ENCODE data around the gene CNN1. TPM values are rescaled to one million over a fixed set of nuclear protein-coding genes. Genes with fewer than 3 reads are reported as not detected.

The CNN1 gene
- total RNA-seq, 1 experiment from 2014 or later: 15.7 TPM

- no peak overlapping the region for H3K23ac ChIP-seq (ENCODE audit: insufficient read length, low read depth, low read length)
- no peak overlapping the region for H2BK12ac ChIP-seq (ENCODE audit: insufficient read length, low read depth, low read length)
- no peak for DNase-seq
- H3K4ac ChIP-seq (ENCODE audit: low read depth, low read length): no peak overlapping the region
- no peaks in the 10 kb centered on the region for H3K9me3 ChIP-seq (ENCODE audit: control insufficient read depth, low read depth, low read length)
- TF ChIP-seq, protein P1, sequence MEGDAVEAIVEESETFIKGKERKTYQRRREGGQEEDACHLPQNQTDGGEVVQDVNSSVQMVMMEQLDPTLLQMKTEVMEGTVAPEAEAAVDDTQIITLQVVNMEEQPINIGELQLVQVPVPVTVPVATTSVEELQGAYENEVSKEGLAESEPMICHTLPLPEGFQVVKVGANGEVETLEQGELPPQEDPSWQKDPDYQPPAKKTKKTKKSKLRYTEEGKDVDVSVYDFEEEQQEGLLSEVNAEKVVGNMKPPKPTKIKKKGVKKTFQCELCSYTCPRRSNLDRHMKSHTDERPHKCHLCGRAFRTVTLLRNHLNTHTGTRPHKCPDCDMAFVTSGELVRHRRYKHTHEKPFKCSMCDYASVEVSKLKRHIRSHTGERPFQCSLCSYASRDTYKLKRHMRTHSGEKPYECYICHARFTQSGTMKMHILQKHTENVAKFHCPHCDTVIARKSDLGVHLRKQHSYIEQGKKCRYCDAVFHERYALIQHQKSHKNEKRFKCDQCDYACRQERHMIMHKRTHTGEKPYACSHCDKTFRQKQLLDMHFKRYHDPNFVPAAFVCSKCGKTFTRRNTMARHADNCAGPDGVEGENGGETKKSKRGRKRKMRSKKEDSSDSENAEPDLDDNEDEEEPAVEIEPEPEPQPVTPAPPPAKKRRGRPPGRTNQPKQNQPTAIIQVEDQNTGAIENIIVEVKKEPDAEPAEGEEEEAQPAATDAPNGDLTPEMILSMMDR (conservative IDR thresholded peaks at IDR 0.05): no peak
- H4K20me1 ChIP-seq (ENCODE audit: control insufficient read depth, insufficient read depth, insufficient read length): no peaks in the 10 kb centered on the region
- no peaks in the 10 kb centered on the region for H3K79me1 ChIP-seq (ENCODE audit: insufficient read depth, low read depth, low read length, poor library complexity, severe bottlenecking)
- no peak overlapping the region for H3K56ac ChIP-seq (ENCODE audit: insufficient read length, low read depth, low read length)
- H2BK20ac ChIP-seq (ENCODE audit: low read depth, low read length, poor library complexity, severe bottlenecking): no peak overlapping the region
- peak overlapping the region; percentile 8 to 95 (median 59); a peak in 4 of 7 replicates for H3K27ac Mint-ChIP-seq
- H3K4me3 Mint-ChIP-seq: peak overlapping the region; percentile 81 to 90
- H3K14ac ChIP-seq (ENCODE audit: insufficient read depth, low read length): no peak overlapping the region
- H2BK120ac ChIP-seq (ENCODE audit: low read depth, low read length, poor library complexity, severe bottlenecking): no peak overlapping the region
- no peaks in the 10 kb centered on the region for H3K9me3 Mint-ChIP-seq
- no peaks in the 10 kb centered on the region for H3K27me3 Mint-ChIP-seq (ENCODE audit: low read depth)
- peaks cover 5% of the 10 kb centered on the region for H3K23me2 ChIP-seq (ENCODE audit: insufficient read length, low read depth, low read length, poor library complexity, severe bottlenecking)
- no peak overlapping the region for H2BK15ac ChIP-seq (ENCODE audit: low read depth, low read length)
- no peaks in the 10 kb centered on the region for H3K27me3 ChIP-seq (ENCODE audit: insufficient read depth, low read length)
- peaks cover 0 to 2% (median 0%) of the 10 kb centered on the region in 3 experiments; a peak in 1 of 7 replicates for H3K36me3 Mint-ChIP-seq (ENCODE audit: insufficient read depth in 1 of 3, low read depth in 3 of 3)
- H2BK5ac ChIP-seq (ENCODE audit: insufficient read length, low read length): no peak overlapping the region
- H3K79me2 ChIP-seq (ENCODE audit: insufficient read depth, low read length): no peaks in the 10 kb centered on the region
- H4K5ac ChIP-seq (ENCODE audit: insufficient read length, low read depth, low read length): no peak overlapping the region
- no peak overlapping the region for H4K8ac ChIP-seq (replicated peaks; ENCODE audit: insufficient read length, low read depth, low read length)
- H3K4me2 ChIP-seq (ENCODE audit: insufficient read depth, insufficient read length, low read length): peak overlapping the region; percentile 56
- H3K4me1 ChIP-seq (ENCODE audit: insufficient read depth, low read length): no peaks in the 10 kb centered on the region
- H3K4me1 Mint-ChIP-seq: peaks cover 10 to 13% of the 10 kb centered on the region in 2 experiments
- no peak overlapping the region for H2AFZ ChIP-seq (ENCODE audit: low read length)
- WGBS (ENCODE audit: extremely low coverage, insufficient read length, low lambda C conversion rate): no CpG with 5 or more reads among the region's 7 CpGs
- no peak overlapping the region for H3K27ac ChIP-seq (ENCODE audit: insufficient read length, low read depth, low read length)
- no peak overlapping the region for H4K91ac ChIP-seq (ENCODE audit: insufficient read length, low read depth, low read length)
- H3K9ac ChIP-seq (ENCODE audit: extremely low read depth, insufficient read length, low read length): peak overlapping the region; percentile 31
- no peak overlapping the region for H3K18ac ChIP-seq (ENCODE audit: insufficient read length, low read depth, low read length)
- no peak overlapping the region for H2AK5ac ChIP-seq (ENCODE audit: insufficient read length, low read length)
- H3T11ph ChIP-seq (ENCODE audit: low read length): no peak overlapping the region
Measured at GRCh38 chr19:11504502-11505031, 34.1 kb upstream of the CNN1 start.
